GM23248 (cell line): ENCODE data around the gene GJA8.
"Not testable (repeated sequence)": the region's sequence is repeated elsewhere in the genome, so short reads cannot be mapped to it uniquely, and the experiment has no call there.

Experiments used
- EZH2 ChIP-seq: fragments of 200-600 bp; sonication (generic); IDR thresholded peaks from 2 replicates; pipeline ENCODE4 v1.6.1; 2018; ENCODE audit warnings: antibody characterized with exemption, mild to moderate bottlenecking; ENCODE audit not compliant: insufficient read depth, poor library complexity, severe bottlenecking
- EZH2phosphoT487 ChIP-seq: fragments of 200-600 bp; sonication (generic); IDR thresholded peaks from 2 replicates; pipeline ENCODE4 v1.6.1; 2018; ENCODE audit warnings: antibody characterized with exemption, moderate library complexity, mild to moderate bottlenecking, low read depth; ENCODE audit not compliant: insufficient read depth

- TF ChIP-seq EZH2, EZH2phosphoT487: not testable (repeated sequence)
These were observed 32.7 kb downstream of the GJA8 start for GRCh38 chr1:147935296-147935695.
